GM18505 (cell line): Measurements from ENCODE around the gene POLG.

ENCODE experiments used
- ATAC-seq: cut with Tn5 transposase; IDR thresholded peaks from one replicate; pipeline ENCODE4 v1.9.1; 2021; ENCODE audit not compliant: unreplicated experiment
- POLR2A ChIP-seq: IDR thresholded peaks from 4 replicates; pipeline ENCODE4 v1.6.1; 2011; ENCODE audit warnings: borderline replicate concordance; ENCODE audit not compliant: insufficient read depth, insufficient read length; ENCODE audit errors: extremely low read depth

The POLG gene

DNA sequence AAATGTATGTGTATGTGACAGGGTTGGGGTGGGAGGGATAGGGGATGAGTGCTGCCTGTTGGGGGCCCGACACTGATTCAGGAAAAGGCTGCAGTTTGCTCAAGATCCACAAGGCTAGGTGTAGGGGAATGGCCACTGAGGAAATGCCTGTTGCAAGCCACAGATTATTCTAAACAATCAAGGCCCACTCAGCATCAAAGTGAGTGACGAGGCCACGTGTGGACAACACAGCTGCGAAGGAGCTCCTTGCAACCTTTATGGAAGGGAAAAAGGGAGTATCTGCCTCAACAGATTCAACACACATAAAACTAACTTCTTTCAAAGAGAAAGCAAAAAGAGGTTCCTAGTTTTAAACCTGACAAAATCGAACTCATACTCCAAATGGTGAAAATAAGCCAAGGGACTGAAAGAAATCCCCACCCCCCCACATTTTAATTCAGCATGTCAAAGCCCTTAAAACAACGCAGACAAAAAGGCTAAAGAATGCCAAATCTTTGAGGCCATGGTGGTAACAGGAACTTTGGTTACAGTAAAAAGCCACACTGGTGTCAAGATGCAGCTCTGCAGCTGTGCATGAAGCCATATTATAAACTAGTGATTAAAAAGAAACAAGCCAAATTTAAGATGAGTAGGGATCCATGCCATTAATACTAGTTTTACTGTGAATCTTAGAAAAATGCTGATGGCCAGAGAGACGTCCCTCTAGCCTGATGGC lies 3.6 kb downstream of the POLG start:
- no peak for ATAC-seq
- TF ChIP-seq POLR2A = no peak

DNA sequence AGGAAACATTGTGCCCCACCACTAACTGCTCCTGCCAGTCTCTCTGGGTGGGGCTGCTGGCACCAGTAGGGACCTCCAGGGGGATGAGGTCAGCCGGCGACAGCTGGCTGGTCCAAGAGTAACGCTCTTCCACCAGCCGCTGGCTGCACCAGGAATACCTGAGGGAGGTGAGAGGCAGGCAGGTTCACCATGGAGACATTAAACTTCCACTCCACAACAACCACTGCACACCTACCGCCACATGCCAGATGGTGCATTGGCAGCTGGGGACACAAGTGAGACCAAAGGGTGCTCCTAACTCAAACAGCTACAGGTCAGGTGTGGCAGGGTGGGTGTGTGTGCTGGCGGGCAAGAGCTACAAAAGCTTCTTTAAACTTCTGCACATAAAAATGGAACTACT lies 4.5 kb downstream of the POLG start:
- no peak for ATAC-seq
- TF ChIP-seq POLR2A = no peak

GRCh38 chr15:89329329-89330084 lies 5.1 kb downstream of the POLG start:
- ATAC-seq = no peak
- TF ChIP-seq POLR2A = no peak

GRCh38 chr15:89328398-89329254 lies 6.0 kb downstream of the POLG start:
- no peak for TF ChIP-seq POLR2A

DNA sequence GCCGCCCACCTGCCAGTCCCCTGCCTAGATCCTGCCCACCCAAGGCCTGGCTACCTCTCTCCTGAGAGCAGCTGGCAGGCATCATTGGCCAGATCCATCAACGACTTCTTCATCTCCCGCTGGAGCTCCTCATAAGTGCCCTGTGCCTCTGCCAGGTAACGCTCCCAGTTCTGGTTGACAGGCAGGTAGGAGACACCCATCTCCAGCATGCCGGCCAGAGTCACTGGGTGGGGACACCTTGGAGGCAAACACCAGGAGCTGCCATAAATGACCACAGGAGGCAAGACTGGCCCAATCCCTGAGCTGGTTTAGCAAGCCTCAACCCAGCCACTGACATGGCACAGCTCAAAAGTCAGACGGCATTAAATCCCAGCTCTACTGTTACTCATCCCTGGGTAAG lies 7.5 kb downstream of the POLG start:
- no peak for TF ChIP-seq POLR2A
- ATAC-seq = no peak

More at GRCh38 chr15:89328398-89329254, 6.0 kb downstream of the POLG start:
- ATAC-seq = no peak

DNA sequence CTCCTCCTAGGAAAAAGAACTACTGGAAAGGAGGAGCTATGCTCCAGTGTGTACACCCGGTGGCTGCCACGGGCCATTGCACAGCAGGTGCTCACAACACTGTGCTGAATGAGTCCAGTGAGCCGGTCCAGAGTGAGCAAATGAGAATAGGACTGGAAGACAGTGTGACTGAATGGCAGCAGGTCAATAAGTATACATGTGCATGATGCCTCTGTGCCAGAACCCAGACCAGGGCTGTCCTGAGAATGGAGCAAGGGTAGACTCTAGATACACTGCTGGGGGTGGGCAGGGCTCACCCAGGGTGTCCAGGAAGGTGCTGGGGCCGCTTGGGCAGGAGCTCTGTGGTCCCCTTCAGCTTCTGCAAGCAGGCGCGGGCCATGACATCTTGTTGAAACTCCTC lies 8.3 kb downstream of the POLG start:
- no peak for ATAC-seq
- no peak for TF ChIP-seq POLR2A

DNA sequence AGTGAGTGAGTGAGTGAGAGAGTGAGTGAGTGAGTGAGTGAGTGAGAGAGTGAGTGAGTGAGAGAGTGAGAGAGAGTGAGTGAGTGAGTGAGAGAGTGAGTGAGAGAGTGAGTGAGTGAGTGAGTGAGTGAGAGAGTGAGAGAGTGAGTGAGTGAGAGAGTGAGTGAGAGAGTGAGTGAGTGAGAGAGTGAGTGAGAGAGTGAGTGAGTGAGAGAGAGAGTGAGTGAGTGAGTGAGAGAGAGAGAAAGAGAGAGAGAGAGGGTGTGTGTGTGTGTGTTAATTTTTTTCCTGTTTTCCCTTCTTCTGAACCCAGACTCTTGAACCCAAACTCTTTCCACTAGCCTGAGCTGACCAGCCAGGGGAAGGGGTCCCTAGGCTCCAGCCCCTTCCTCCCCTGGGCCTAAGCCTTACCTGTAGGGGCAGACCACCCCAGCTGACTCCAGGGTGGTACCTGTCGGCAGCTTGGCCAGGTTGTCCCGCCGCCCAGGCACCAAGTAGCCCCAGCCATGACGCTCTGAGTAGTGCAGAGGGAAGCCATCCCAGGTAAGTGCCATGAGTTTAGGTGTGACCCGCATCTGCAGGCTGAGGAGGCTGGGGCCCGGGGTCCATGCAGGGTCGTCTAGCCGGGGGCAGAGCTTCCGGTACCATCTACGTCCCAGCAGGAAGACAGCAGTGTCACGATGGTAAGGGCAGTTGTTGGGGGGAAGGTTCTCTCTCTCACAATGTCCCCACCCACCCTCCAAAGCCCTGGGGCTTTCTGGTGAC lies 9.4 kb downstream of the POLG start:
- no peak for ATAC-seq
- TF ChIP-seq POLR2A = no peak

GRCh38 chr15:89323825-89324224 lies 10.8 kb downstream of the POLG start:
- ATAC-seq = no peak
- TF ChIP-seq POLR2A = no peak

DNA sequence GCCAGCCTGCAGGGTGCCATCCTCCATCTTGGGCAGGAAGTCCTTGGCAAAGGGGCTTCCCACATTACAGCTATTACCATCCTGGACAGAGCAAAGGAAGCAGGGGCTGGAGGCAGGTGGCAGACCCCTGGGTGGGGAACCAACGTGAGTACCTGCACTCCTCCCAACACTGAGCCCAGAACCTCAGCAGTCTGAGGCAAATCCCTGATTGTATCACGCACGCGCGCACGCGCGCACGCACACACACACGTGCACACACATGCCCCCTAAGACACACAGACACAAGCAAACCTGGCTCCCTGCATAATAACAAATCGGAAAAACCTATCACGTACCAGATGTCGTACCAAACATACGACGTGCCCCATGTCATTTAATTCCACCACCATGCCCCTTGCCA lies 11.8 kb downstream of the POLG start:
- ATAC-seq = no peak
- TF ChIP-seq POLR2A = no peak

- no peak for ATAC-seq
- TF ChIP-seq POLR2A = no peak
Observed at GRCh38 chr15:89321521-89322410, 12.9 kb downstream of the POLG start.

DNA sequence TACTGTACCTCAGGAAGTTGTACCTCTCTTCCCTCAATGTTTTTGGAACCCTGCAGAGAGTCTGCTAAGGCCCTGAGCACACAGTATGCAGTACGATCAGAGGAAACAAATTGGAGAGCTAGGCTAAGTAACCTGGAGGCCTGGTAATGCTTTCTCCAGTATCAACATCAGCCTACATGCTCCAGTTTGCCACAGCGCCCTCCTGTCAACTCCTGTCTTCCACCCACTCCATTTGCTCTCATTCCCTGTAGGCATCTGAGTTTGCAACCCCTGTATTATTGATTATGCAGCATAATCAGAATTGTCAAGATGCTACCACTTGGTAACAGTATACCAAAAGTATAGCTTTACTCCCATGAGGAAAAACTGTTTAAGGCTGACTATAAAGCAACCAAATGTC lies 14.4 kb downstream of the POLG start:
- TF ChIP-seq POLR2A = no peak

GRCh38 chr15:89319678-89320077 lies 14.9 kb downstream of the POLG start:
- no peak for TF ChIP-seq POLR2A

More for the DNA sequence above, 14.4 kb downstream of the POLG start:
- no peak for ATAC-seq

More at GRCh38 chr15:89319678-89320077, 14.9 kb downstream of the POLG start:
- no peak for ATAC-seq
